Large intestine (tissue), 3 donors: ENCODE measurements around the gene SYNDIG1. TPM values are rescaled to one million over a fixed set of nuclear protein-coding genes. Genes with fewer than 3 reads are reported as not detected.

ENCODE experiments used
- DNase-seq, 2 donors: peaks; one replicate each; pipeline versions ENCODE4 v3.0.0 to v3.0.0-alpha.2; 2013
- H3K27ac ChIP-seq: one replicate; pipeline ENCODE4 v1.5.1; 2013; ENCODE audit warnings: low read length
- H3K27me3 ChIP-seq: 2 replicates; pipeline ENCODE4 v1.6.1; 2013; ENCODE audit warnings: low read length; ENCODE audit not compliant: control insufficient read depth, insufficient read depth
- H3K36me3 ChIP-seq: 2 replicates; pipeline ENCODE4 v1.6.1; 2013; ENCODE audit warnings: low read length; ENCODE audit not compliant: control insufficient read depth, insufficient read depth
- H3K4me1 ChIP-seq: one replicate; pipeline ENCODE4 v1.6.1; 2013; ENCODE audit warnings: low read length; ENCODE audit not compliant: control insufficient read depth, insufficient read depth
- H3K4me3 ChIP-seq: one replicate; pipeline ENCODE4 v1.5.1; 2013; ENCODE audit warnings: low read length
- H3K9me3 ChIP-seq: one replicate; pipeline ENCODE4 v1.6.1; 2013; ENCODE audit warnings: mild to moderate bottlenecking, low read depth, low read length, moderate library complexity; ENCODE audit not compliant: control insufficient read depth
- WGBS: methylation state at CpG from one replicate; pipeline ENCODE4 v1.1.5; 2013; ENCODE audit warnings: low lambda C conversion rate; ENCODE audit not compliant: insufficient coverage; 5-methylcytosine and 5-hydroxymethylcytosine counted together
- polyA plus RNA-seq: library from polyadenylated mRNA; unstranded; fragments of 120-200 nt; gene quantifications from one replicate; pipeline ENCODE4 v1.2.1, GENCODE V29; 2013

Gene SYNDIG1
- polyA plus RNA-seq, 1 donor = 2.0 TPM

DNA sequence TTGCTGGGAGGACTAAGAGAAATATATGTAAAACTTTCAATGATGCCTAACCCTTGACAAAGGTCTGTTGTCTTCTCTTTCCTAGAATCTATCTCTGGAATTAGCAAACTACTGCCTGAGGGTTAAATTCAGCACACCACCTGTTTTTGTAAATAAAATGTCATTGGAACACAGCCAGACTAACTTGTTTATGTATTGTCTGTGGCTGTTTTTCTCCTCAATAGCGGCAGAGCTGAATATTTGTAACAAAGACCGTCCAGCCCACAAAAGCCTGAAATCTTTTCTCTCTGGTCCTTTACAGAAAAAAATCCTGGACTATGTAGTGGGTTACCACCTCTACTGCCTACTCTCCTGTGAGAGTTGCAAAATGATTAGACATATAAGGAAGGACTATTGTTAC lies 33.3 kb upstream of the SYNDIG1 start:
- WGBS = no CpG with 5 or more reads among the region's 2 CpGs
- no peak overlapping the region for H3K27ac ChIP-seq
- no peak for DNase-seq

DNA sequence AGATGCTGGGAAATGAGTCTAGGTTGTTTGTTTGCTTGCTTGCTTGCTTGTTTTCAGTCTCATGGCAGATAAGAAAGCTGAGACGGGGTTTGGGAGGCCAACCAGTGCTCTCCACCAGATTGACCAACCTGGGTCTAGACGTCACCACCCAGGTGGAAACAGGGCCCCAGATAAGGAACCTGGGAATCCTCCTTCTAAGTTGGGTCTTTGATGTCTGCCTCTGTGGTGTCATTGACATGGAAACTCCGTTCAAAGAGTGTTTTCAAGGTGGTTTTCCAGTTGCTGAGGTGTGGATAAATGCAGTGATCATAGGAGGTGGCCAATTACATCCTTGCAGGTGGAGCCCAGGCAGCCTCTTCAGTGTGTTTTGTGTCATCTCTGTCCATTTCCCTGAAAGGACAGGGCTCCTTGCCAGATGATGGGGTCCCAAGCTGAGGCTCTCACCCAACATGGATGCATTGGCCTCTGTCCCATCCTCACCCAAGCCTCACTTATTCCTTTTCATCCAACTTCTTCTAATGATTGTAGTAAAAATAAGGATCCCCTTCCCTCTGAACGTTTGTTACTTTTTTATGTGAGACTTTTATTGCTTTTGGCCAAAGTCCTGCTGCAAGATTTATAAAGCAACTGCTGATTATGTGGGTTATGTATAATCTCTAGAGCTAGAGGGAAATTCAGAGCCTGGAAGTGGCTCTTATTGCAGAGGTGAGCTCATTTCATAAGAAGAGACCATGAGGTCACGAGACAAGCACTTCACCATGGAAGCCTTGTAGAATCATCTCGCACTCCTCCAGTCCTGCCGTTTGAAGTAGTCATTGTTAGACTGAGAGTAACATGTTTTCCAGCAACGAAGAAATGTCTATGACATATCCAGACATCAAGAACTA lies 32.0 kb upstream of the SYNDIG1 start:
- peak; percentile 79 to 92 for DNase-seq

More for the DNA sequence above, 33.3 kb upstream of the SYNDIG1 start:
- H3K36me3 ChIP-seq = no peaks in the 10 kb centered on the region
- H3K9me3 ChIP-seq = no peaks in the 10 kb centered on the region
- H3K4me1 ChIP-seq = peaks cover 25% of the 10 kb centered on the region
- no peak overlapping the region for H3K4me3 ChIP-seq
- H3K27me3 ChIP-seq = no peaks in the 10 kb centered on the region

DNA sequence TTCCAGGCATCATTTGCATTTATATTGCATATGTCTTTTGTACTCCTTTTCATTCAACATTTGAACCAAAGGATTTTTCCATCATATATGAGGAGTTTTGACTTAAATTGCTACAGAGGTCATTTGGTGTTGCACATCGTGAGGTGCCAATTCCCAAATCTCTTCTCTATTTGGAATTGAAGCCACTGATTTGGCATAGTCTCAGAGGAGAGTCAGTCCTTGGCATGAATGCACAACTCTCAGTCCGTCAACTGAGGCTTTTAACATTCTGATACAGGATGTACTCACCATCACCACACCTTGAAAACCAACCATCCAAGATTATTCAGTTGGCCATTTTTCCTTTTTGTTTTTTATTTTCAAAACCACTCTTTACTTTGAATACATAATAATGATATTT lies 31.1 kb upstream of the SYNDIG1 start:
- Histone ChIP-seq H3K36me3 (no peaks in the 10 kb centered on the region), H3K27me3 (no peaks in the 10 kb centered on the region), H3K4me3 (no peak overlapping the region), H3K9me3 (no peaks in the 10 kb centered on the region), H3K27ac (peak overlapping the region; percentile 76), H3K4me1 (peaks cover 15% of the 10 kb centered on the region)
- 100% methylated on average over 1 of the region's 2 CpGs for WGBS
- no peak for DNase-seq

More for the DNA sequence above, 32.0 kb upstream of the SYNDIG1 start:
- no peaks in the 10 kb centered on the region for H3K27me3 ChIP-seq
- WGBS = 25% methylated on average over 2 of the region's 8 CpGs
- H3K9me3 ChIP-seq = no peaks in the 10 kb centered on the region
- H3K36me3 ChIP-seq = no peaks in the 10 kb centered on the region
- H3K4me3 ChIP-seq = no peak overlapping the region
- peak overlapping the region; percentile 76 for H3K27ac ChIP-seq
- H3K4me1 ChIP-seq = peaks cover 16% of the 10 kb centered on the region

DNA sequence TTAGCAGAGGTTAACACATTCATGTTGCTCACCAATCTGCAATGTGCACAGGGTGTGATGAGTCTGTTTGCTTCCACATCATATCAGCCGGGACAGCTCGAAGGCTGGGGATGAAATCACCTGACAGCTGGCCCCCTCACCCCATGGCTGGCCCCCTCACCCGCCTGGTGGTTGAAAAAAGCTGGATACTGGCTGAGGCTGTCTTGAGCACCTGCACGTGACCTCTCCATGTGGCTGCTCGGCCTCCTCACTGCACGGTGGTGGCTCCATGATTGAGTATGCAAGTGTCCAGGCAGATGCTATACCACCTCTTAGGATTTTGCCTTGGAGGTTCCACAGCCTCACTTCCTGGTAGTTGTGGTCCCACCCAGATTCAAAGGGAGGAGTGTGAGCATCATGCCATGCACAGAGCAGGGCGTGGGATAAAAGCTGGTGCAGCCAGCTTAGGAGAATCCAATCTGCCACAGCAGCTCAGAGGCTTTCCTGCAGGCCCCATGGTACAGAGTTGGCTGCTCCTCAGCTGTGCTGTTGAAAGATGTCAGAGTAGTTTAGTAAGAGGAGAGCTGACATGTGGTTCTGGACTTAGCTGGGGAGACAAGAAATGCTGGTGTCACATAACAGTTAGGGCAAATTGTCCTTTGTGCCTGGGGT lies 29.6 kb upstream of the SYNDIG1 start:
- WGBS = no CpG with 5 or more reads among the region's 7 CpGs
- Histone ChIP-seq H3K9me3 (no peaks in the 10 kb centered on the region), H3K4me3 (no peak overlapping the region), H3K27ac (no peak overlapping the region), H3K4me1 (peaks cover 15% of the 10 kb centered on the region), H3K27me3 (no peaks in the 10 kb centered on the region), H3K36me3 (no peaks in the 10 kb centered on the region)
- DNase-seq = no peak

DNA sequence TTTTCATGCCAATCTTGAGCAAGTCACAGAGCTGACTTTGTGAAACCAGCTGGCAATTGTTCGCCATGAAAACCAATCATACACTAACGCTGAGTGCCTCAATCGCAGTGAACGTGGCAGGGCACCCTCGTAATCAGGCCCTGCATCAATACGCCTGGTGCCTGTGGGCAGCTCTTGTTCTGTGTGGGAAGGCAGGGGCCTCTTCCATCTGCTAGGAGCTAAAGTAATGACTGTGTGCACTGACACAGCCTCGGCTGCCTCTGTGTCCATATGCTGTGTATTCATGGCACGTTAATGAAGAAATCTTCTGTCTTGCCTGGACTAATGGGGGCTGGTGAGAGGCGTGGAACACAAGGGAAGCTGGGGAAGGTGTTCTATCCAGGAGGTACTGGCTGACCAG lies 27.8 kb upstream of the SYNDIG1 start:
- Histone ChIP-seq H3K4me3 (no peak overlapping the region), H3K4me1 (peaks cover 9% of the 10 kb centered on the region), H3K9me3 (no peaks in the 10 kb centered on the region), H3K36me3 (no peaks in the 10 kb centered on the region), H3K27me3 (no peaks in the 10 kb centered on the region), H3K27ac (no peak overlapping the region)
- DNase-seq = no peak
- WGBS = no CpG with 5 or more reads among the region's 9 CpGs

DNA sequence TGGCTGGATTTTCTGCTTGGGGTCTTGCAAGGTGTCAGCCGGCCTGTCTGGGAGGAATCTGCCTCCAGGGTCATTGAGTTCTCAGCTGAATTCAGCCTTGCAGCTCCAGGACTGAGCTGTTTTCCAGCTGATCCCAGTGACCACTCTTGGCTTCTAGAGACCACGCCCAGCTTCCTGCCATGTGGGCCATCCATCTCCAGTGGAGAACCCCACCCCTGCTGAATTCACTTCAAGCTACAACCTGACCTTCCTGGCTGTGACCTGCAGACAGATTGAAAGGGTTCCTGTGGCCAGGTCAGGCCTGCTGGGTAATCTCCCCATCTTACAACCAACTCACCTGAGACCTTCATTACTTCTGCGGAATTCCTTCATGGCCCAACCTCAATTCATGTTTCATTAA lies 26.5 kb upstream of the SYNDIG1 start:
- Histone ChIP-seq H3K27ac (no peak overlapping the region), H3K4me1 (peaks cover 2% of the 10 kb centered on the region), H3K36me3 (no peaks in the 10 kb centered on the region), H3K27me3 (no peaks in the 10 kb centered on the region), H3K4me3 (no peak overlapping the region), H3K9me3 (no peaks in the 10 kb centered on the region)
- DNase-seq = no peak
- no CpG with 5 or more reads among the region's 3 CpGs for WGBS

DNA sequence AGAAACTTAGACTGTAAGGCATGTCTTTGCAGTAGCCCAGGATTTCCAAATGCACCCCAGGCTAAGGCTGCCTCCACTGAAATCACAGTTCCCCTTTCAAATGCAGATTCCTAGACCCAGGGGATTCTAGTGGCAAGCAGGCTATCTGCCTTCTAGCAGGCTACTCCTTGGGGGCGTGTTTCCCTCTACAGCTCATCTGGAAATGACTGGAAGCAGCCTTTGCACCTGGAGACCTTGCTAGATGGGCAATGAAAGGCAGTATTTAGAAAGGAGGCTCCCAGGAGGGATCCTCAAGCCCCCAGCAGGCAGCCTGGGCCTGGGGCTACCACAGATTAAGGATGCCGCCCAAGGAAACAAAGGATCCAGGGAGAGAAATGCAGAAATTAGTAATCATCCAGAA lies 26.0 kb upstream of the SYNDIG1 start:
- Histone ChIP-seq H3K27ac (no peak overlapping the region), H3K27me3 (no peaks in the 10 kb centered on the region), H3K36me3 (no peaks in the 10 kb centered on the region), H3K9me3 (no peaks in the 10 kb centered on the region), H3K4me1 (peaks cover 7% of the 10 kb centered on the region), H3K4me3 (no peak overlapping the region)
- no peak for DNase-seq
- WGBS = no CpG with 5 or more reads among the region's 2 CpGs

DNA sequence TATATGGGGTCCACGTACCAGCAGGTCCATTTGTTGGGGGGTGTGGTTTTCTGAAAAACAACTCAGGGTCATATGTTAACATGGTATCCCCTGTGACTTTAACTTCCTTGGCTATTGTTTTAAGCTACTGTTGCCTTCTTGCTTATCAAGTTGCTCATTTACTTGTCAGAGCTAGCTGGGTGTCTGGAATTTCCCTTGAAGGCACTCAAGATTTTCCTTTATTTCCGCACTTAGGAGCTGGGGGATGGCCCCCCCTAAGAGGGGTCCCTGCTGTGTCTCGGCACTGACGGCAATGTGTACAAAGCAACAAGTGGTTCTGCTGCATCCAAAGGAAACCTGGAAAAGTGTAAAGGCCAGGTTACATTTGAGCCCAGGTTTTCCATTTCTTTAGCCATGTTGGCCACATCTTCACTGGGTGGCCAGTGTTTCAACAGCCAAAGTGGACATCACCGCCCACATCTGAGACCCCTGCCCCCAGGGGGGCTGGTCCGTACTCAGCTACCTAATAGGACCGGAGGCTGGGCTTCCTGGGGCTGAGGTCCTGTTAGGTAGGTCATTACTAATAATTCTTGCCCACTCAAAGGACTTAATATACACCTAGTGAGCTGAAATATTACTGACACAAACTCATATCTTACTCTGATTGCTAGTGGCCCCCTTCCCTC lies 24.8 kb upstream of the SYNDIG1 start:
- H3K4me3 ChIP-seq = no peak overlapping the region
- WGBS = no CpG with 5 or more reads among the region's 7 CpGs
- no peak overlapping the region for H3K27ac ChIP-seq
- DNase-seq = no peak
- no peaks in the 10 kb centered on the region for H3K9me3 ChIP-seq
- peaks cover 8% of the 10 kb centered on the region for H3K4me1 ChIP-seq
- H3K27me3 ChIP-seq = no peaks in the 10 kb centered on the region
- no peaks in the 10 kb centered on the region for H3K36me3 ChIP-seq

DNA sequence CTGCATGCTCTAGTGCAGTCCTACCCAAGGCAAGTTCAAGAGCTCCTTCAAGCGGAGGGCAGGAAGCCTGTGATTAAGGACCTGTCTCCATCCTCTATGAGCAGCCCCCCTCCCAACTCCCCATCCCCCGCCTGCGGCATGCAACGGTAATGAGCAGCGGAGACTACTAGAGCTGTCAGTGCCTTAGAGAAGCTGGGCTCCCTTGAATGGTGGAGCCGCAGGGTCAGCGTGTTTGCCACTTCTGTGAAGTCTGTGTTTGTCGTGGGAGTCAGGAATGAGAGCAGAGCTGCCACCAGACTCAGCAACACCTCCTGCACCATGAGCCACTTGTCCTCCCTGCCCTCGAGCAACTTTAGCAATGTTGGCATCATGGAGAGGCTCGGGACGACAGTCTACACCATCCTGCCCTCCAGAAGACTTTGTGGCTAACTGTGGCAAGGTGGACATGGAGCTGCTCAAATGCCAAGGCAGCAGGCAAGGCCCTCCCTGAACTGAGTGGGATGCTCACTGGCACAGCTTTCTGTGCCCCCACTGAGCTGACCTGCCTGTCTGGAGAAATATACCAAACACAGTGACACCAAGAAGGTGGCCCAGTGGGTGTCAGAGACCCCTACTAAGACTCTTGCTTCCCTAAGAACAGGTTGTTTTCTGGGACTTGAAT lies 23.8 kb upstream of the SYNDIG1 start:
- no CpG with 5 or more reads among the region's 11 CpGs for WGBS
- peaks cover 12% of the 10 kb centered on the region for H3K4me1 ChIP-seq
- H3K36me3 ChIP-seq = no peaks in the 10 kb centered on the region
- H3K27ac ChIP-seq = no peak overlapping the region
- DNase-seq = no peak
- no peaks in the 10 kb centered on the region for H3K9me3 ChIP-seq
- no peak overlapping the region for H3K4me3 ChIP-seq
- H3K27me3 ChIP-seq = no peaks in the 10 kb centered on the region

DNA sequence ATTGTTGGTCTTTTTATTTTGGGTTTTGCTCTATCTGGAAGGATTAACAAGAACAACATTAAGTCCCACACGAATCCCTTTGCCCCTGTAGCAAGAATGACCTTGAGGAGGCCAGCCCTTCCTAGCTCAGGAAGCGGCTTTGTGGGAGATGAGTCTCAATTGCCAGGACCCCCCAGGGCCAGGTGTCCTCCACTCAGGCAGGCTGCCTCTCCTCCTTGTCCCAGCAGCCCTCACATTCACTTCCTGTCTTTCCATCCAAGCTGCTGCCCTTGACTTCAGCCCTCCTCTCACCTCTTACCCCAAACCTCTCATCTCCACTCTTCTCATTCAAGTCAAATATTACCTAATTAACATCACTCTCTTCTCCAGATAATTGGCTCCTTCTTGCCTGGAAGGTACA lies 22.6 kb upstream of the SYNDIG1 start:
- no CpG with 5 or more reads among the region's 2 CpGs for WGBS
- no peak for DNase-seq
- Histone ChIP-seq H3K4me3 (no peak overlapping the region), H3K4me1 (peaks cover 15% of the 10 kb centered on the region), H3K9me3 (no peaks in the 10 kb centered on the region), H3K36me3 (no peaks in the 10 kb centered on the region), H3K27ac (no peak overlapping the region), H3K27me3 (no peaks in the 10 kb centered on the region)
